GM21529 (cell line): ENCODE results near the gene BSG.
"Not testable (repeated sequence)": the region's sequence is repeated elsewhere in the genome, so short reads cannot be mapped to it uniquely, and the experiment has no call there.

Experiments used
- ATAC-seq: cut with Tn5 transposase; IDR thresholded peaks from one replicate; pipeline ENCODE4 v1.9.1; 2021; ENCODE audit not compliant: unreplicated experiment

BSG gene

DNA sequence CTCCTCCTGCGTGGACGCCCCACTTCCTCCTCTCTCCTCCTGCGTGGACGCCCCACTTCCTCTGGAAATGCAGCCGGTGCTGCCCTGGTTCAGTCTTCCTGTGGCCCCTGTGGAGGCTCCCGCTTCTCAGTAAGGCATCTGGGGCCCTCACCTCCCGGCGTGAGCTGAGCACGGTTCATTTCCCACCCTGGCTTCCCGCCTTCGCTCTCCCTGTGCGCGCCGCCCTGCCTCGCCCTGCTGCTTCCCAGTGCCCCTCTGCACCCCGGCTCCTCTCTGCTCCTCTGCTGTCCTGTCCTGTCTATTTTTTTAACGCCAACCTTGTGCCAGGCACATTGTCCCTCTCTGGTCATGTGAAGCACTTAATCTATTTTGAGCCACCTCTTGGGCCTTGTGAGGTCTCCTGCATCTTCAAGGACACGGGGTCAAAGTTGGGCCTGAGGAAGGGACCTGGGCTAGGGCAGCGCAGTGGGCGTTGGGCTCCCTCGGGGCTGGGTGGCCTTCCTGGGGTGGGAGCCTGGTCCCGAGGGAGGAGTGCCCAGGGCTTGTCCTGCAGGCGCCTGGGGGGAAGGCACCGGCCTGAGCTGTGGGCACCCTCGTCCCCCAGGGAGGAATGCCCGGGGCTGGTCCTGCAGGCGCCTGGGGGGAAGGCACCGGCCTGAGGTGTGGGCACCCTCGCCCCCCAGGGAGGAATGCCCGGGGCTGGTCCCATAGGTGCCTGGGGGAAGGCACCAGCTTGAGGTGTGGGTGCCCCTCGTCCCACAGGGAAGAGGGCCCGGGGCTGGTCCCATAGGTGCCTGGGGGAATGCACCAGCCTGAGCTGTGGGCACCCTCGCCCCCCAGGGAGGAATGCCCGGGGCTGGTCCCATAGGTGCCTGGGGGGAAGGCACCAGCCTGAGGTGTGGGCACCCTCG is 30.2 kb downstream of the BSG start:
- no peak for ATAC-seq

DNA sequence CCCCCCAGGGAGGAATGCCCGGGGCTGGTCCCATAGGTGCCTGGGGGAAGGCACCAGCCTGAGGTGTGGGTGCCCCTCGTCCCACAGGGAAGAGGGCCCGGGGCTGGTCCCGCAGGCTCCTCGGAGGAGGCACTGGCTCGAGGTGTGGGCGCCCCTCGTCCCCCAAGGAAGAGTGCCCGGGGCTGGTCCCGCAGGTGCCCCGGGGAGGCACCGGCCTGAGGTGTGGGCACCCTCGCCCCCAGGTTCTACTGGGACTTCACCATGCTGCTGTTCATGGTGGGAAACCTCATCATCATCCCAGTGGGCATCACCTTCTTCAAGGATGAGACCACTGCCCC is 30.9 kb downstream of the BSG start:
- ATAC-seq = not testable (repeated sequence)

DNA sequence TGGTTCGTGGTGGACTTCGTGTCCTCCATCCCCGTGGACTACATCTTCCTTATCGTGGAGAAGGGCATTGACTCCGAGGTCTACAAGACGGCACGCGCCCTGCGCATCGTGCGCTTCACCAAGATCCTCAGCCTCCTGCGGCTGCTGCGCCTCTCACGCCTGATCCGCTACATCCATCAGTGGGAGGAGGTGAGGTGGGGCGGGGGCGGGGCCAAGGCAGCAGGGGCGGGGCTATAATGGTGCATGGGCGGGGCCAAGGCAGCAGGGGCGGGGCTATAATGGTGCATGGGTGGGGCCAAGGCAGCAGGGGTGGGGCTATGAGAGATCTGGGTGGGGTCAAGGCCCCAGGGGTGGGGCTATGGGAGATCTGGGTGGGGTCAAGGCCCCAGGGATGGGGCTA is 31.4 kb downstream of the BSG start:
- ATAC-seq = not testable (repeated sequence)

DNA sequence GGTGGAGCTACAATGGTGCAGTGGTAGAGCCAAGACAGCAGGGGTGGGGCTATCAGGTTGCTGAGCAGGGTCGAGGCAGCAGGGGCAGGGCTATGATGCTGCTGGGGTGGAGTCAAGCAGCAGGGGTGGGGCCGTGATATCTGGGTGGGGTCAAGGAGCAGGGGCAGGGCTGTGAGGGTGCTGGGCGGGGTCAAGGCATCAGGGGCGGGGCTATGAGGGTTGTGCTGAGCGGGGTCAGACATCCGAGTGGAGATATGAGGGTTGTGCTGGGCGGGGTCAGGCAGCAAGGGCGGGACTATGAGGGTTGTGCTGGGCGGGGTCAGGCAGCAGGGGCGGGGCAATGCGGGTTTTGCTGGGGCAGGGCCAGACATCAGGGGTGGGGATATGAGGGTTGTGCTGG is 32.0 kb downstream of the BSG start:
- no peak for ATAC-seq

DNA sequence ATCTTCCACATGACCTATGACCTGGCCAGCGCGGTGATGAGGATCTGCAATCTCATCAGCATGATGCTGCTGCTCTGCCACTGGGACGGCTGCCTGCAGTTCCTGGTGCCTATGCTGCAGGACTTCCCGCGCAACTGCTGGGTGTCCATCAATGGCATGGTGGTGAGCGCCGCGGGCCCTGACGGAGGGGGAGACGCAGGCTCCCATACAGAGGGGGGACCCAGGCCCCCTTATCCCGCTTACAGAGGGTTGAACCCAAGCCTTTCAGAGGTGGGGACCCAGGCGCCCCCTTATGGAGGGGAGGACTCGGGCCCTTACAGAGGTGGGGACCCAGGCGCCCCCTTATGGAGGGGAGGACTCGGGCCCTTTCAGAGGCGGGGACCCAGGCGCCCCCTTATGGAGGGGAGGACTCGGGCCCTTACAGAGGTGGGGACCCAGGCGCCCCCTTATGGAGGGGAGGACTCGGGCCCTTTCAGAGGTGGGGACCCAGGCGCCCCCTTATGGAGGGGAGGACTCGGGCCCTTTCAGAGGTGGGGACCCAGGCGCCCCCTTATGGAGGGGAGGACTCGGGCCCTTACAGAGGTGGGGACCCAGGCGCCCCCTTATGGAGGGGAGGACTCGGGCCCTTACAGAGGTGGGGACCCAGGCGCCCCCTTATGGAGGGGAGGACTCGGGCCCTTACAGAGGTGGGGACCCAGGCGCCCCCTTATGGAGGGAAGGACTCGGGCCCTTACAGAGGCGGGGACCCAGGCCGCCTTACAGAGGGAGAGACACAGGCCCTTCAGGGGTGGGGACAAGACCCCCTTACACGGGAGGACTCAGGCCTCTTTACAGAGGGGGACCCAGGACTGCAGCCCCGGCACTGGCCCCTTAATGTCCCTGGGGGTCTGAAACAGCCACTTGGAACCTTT is 32.9 kb downstream of the BSG start:
- not testable (repeated sequence) for ATAC-seq

DNA sequence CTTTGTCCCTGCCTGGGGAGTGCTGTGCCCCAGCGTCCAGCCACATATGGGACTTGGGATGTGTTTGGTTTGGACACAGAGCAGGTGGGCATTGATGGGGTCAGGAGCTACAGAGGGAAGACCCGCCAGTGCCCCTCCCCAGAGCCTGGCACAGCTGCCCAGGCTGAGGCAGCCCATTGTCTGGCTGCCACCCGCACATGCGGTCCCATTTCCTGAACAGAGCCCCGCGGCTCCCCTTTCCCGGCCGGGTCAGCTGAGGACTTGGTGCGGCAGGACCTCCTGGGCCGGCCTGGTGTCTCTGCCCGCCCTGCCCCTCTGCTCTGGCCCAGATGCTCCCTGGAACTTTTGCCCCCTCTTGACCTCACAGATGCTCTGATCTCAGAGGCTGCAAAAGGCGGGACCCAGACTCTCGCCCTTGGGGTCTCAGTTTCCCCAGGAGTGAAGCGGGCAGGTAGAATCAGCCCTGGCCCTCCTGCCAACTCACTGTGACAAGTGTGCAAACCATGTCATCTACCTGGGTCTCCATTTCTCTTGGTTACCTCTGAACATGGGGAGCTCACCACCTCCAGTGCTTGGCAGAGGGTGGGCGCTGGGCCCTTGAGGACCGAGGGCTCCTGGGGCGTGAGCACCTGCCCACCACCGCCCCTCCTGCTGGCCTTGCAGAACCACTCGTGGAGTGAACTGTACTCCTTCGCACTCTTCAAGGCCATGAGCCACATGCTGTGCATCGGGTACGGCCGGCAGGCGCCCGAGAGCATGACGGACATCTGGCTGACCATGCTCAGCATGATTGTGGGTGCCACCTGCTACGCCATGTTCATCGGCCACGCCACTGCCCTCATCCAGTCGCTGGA is 35.1 kb downstream of the BSG start:
- no peak for ATAC-seq

DNA sequence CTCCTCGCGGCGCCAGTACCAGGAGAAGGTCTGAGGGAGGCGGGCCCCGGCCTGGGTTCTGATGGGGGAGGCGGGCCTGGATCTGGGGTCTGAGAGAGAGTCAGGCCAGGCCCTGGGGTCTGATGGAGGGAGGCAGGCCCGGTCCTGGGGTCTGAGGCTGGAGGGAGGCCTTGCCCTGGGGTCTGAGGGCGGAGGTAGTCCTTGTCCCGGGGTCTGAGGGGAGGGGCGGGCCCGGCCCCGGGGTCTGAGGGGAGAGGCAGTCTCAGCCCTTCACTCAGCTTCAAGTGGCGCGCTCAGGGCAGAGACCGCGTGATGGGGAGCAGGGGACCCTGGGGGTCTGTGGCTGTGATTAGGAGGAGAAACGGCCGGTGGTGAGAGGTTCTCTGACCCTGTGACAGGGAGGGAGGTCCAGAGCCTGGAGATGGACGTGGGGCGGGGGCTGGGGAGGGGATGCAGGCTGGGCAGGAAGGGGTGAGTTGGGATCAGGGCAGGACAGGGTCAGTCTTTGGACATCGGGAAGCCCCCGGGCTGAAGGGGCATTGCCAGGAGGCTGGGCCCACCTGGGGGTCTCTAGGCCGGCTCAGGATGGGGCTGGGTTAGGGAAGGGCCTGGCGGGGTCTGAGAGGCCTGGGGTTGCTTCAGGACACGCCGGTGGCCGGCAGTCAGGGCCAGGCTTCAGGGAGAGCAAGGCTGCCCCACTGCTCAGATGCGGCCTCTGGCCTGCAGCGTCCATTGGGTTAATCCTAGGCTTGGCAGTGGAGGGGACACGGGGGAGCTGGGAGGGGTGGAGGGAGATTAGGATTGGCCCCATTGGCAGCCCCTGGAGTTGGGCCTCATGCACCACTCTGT is 36.0 kb downstream of the BSG start:
- no peak for ATAC-seq

DNA sequence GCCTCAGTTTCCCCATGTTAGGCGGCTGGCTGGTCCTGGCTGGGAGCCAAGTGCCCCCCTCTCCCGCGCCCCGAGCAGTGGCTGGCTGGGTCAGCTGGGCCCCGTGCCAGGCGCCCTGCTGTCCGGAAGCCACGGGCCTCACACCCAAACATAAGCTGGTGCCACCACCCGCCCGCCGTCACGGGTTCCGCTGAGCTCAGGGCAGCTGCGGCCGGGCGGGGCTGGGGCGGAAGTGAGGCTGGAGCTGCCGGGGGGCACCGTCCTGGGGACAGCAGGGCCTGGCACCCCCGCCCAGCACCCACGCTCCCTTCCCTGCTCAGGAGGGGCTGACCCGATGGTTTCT is 36.6 kb downstream of the BSG start:
- no peak for ATAC-seq

DNA sequence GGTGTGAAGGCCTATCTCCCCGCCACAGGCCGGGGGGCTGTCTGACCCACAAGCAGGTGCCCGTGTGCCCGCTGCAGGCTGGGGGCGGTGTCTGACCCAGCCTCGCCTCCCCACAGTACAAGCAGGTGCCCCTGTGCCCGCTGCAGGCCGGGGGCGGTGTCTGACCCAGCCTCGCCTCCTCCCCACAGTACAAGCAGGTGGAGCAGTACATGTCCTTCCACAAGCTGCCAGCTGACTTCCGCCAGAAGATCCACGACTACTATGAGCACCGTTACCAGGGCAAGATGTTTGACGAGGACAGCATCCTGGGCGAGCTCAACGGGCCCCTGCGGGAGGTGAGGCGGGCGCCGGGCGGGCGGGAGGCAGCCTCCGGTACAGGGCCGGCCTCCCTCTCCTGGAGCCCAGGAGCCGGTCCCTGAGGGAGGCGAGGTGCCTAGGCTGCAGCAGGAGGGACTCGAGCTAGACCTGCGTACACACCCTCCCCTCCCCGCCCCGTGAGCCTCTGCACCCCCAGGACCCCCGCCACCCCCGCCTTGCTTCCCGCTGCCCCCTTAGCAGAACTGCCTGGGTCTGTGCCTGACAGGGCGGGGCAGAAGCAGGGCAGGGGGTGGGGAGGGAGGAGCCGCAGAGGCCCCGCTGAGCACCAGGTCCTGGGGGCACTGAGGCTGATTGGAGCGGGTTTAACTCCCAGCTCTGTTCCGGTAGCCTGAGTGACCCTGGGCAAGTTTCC is 37.8 kb downstream of the BSG start:
- ATAC-seq = no peak

DNA sequence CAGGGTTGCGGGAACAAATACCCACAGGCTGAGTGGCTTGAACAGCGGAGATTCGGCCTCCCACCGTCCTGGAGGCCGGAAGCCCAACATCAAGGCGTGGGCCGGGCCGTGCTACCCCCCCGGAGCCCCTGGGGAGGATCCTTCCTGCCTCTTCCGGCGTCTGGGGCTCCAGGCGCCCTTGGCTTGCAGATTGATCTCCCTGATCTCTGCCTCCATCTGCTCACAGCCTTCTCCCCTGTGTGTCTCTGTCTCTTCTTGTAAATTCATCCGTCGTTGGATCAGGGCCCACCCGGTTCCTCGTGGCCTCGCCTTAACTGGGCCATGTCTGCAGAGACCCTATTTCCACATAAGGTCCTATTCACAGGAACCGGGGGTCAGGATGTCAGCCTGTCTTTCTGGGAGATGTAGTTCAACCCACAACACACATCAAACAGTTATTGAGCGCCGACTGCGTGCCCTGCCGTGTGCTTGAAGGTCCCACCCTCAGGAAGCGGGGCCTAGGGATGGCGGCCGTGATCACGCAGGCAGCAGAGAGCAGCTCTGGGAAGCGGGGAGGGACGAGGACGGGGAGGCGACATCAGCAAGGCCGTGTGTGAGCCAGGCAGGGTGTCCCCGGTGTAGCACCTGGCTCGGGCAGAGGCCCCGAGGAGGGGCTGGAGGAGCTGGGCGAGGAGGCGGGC is 38.5 kb downstream of the BSG start:
- no peak for ATAC-seq

DNA sequence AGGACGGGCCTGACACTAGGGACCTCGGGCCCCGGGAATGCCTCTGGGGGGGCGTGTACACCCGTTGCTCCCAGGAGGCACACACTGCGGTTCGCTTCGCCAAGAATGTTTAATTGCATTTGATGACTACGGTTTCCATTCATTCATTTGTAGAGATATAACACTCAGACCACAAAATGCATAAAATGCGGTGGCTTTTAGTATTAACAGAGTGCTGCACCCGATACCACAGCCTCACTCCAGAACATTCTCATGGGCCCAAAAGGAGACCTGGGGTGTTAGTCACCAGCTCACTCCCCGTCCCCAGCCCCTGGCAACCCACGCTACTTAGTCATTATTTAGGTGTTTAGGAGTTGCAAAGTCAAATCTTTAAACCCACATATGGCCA is 39.1 kb downstream of the BSG start:
- ATAC-seq = no peak

DNA sequence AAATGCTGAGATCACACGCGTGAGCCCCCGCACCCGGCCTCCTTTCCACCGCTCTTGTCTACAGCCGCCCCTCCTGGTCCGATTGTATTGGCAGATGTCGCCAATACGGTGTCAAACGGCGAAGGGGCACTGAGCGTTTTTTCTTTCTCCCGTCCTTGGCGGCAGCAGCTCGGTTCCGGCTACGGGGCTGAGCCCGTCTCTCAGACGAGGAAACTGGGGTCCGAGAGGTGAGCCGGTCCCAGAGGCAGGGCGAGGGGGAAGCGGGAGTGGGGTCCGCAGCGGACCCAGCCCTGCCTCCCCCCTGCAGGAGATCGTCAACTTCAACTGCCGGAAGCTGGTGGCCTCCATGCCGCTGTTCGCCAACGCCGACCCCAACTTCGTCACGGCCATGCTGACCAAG is 40.5 kb downstream of the BSG start:
- ATAC-seq = no peak

DNA sequence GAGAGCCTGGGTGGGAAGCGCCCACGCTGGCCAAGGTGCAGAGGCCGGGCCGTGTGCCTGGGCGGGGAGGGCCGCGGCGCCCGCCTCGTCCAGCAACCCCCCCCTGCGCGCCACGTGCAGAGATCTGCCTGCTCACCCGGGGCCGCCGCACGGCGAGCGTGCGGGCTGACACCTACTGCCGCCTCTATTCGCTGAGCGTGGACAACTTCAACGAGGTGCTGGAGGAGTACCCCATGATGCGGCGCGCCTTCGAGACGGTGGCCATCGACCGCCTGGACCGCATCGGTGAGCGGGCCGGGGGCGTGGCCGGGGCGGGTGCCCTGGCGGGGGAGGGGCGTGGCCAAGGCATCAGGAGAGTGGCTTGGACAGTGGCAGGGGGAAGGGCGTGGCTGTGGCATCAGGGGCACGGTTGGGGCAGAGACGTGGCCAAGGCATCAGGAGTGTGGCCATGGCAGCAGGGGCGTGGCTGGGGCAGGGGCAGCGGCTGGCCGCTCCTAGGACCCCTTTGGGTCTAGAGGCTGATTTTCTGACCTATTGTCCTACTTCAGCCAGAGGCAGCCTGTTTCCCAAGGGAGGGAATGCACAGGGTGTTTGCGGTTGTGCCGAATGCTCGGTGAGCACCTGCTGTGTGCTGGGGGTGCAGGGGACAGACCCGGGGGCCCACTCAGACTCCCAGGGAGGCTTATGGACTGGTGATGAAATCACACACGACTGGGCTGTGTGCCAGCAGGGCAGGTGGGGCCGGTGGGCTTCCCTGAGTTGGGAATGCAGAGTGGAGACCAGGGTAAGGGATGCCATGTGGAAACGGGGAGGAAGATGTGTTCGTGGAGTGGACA is 41.6 kb downstream of the BSG start:
- ATAC-seq = no peak

DNA sequence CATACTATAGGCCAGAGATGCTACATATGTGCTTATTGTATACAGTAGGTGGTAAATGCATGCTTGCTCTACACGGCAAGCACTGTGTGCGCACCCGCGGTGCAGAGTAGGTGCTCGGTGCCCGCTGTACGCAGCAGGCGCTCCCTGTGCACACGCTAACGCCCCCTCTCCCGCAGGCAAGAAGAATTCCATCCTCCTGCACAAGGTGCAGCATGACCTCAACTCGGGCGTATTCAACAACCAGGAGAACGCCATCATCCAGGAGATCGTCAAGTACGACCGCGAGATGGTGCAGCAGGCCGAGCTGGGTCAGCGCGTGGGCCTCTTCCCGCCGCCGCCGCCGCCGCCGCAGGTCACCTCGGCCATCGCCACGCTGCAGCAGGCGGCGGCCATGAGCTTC is 43.2 kb downstream of the BSG start:
- no peak for ATAC-seq

DNA sequence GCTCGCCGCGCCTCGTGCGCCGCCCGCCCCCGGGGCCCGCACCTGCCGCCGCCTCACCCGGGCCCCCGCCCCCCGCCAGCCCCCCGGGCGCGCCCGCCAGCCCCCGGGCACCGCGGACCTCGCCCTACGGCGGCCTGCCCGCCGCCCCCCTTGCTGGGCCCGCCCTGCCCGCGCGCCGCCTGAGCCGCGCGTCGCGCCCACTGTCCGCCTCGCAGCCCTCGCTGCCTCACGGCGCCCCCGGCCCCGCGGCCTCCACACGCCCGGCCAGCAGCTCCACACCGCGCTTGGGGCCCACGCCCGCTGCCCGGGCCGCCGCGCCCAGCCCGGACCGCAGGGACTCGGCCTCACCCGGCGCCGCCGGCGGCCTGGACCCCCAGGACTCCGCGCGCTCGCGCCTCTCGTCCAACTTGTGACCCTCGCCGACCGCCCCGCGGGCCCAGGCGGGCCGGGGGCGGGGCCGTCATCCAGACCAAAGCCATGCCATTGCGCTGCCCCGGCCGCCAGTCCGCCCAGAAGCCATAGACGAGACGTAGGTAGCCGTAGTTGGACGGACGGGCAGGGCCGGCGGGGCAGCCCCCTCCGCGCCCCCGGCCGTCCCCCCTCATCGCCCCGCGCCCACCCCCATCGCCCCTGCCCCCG is 43.8 kb downstream of the BSG start:
- ATAC-seq = no peak

DNA sequence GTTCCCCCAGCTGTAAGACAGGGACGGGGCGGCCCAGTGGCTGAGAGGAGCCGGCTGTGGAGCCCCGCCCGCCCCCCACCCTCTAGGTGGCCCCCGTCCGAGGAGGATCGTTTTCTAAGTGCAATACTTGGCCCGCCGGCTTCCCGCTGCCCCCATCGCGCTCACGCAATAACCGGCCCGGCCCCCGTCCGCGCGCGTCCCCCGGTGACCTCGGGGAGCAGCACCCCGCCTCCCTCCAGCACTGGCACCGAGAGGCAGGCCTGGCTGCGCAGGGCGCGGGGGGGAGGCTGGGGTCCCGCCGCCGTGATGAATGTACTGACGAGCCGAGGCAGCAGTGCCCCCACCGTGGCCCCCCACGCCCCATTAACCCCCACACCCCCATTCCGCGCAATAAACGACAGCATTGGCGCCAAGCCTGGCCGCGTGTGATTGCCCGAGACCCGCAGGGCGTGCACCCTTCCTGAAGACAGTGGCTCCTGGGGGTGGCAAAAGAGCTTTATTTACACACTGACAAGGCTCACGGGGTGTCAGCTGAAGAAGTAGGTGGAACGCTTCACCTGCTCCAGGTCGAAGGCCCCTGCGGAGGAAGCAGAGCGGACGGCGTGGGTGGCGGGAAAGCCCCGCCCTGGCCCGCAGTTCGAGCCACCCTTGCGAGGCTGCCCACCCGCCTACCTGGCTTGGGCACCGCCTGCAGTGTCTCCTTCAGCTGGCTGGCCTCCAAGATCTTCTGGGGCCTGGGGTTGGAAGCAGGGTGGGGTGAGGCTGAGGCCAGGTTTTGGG is 44.5 kb downstream of the BSG start:
- ATAC-seq = no peak
